OCI-LY3 (cell line): Measurements from ENCODE around the gene PGM1.

ENCODE experiments used
- CTCF ChIP-seq: fragments of 200-600, 300-600 bp; sonication (generic); IDR thresholded peaks from 2 replicates; pipeline ENCODE4 v1.5.1; 2014; ENCODE audit warnings: antibody characterized with exemption, low read length, low read depth
- EZH2phosphoT487 ChIP-seq: fragments of 200-600 bp; shearing (Covaris generic); IDR thresholded peaks from 2 replicates; pipeline ENCODE4 v1.6.1; 2018; ENCODE audit warnings: antibody characterized with exemption, mixed run types, low read depth

- TF ChIP-seq CTCF (no peak), EZH2phosphoT487 (no peak)
Observed at GRCh38 chr1:63636192-63637105, 43.2 kb downstream of the PGM1 start.
